AG04450 (cell line): ENCODE measurements around the gene FLACC1. TPM values are rescaled to one million over a fixed set of nuclear protein-coding genes. Genes with fewer than 3 reads are reported as not detected.

Experiments used
- CTCF ChIA-PET: fragments of 300-600, 350-600 bp; formaldehyde crosslinking; extraction: SDS; loops from one replicate; lab custom pipeline; 2022; ENCODE audit warnings: antibody characterized with exemption, inconsistent platforms; lab: Charles Lee
- POLR2A ChIA-PET: fragments of 350-600 bp; formaldehyde crosslinking; extraction: SDS; loops from one replicate; lab custom pipeline; 2021; ENCODE audit warnings: antibody characterized with exemption, inconsistent platforms; lab: Yijun Ruan, JAX
- DNase-seq: peaks from one replicate; pipeline ENCODE4 v3.0.0-alpha.2; 2011; ENCODE audit warnings: low read depth, low spot score
- H3K27ac ChIP-seq: one replicate; pipeline ENCODE4 v1.5.1; 2012; ENCODE audit warnings: low read depth, low read length, control low read depth
- H3K27me3 ChIP-seq: one replicate; pipeline ENCODE4 v1.6.0; 2012; ENCODE audit warnings: low read length; ENCODE audit not compliant: control insufficient read depth, insufficient read depth
- H3K4me3 ChIP-seq: 2 replicates; pipeline ENCODE4 v1.5.1; 2011; ENCODE audit warnings: mild to moderate bottlenecking, low read depth, low read length, control low read depth
- H3K9me3 ChIP-seq: 2 replicates; pipeline ENCODE4 v1.5.1; 2012; ENCODE audit warnings: low read length; ENCODE audit not compliant: control insufficient read depth, insufficient read depth
- polyA plus RNA-seq: library from polyadenylated mRNA; depleted of rRNA; stranded (reverse); fragments of >200 nt; gene quantifications from 2 replicates; pipeline ENCODE4 v1.2.3, GENCODE V29; 2011
- TF ChIP-seq, protein P1 (sequence below): IDR thresholded peaks from 2 replicates; pipeline ENCODE4 v1.5.1; 2011; ENCODE audit warnings: low read depth, low read length, control low read depth, inconsistent platforms

Gene FLACC1
- polyA plus RNA-seq, 1 experiment: 1.1 TPM

DNA sequence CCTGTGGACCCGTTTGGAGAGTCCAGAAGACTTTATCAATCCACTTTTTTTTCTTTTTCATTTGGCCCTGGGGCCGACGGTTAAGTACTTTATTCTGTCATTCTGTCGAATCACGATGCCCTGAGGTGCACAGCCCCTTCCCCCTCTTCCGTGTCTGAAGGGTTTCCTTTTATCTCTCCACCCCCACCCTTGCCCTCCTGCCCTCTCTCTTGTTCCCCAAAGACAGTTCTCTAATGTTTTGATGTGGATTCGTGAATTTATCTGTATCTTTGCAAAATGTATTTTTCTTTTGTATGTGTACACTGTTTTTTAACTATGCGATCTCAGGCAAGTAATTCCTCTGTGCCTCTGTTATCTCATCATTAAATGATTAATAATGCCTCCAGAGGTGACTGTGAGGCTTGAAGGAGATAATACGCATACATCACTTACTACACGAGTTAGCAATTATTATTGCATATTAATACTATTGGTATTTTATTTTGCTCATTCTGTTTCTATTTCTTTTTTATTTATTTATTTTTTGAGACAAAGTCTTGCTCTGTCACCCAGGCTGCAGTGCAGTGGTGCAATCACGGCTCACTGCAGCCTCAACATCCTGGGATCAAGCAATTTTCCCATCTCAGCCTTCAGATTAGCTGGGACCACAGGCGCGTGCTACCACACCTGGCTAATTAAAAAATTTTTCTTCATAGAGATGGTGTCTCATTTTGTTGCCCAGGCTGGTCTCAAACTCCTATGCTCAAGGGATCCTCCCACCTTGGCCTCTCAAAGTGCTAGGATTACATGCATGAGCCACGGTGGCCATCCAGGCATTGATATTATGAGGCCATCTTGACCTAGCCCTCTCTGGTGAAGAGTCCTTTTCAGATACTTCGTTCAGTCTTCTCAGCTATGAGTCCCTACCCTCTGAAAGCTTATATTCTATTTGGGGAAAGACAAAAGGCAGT, 98.2 kb downstream of the FLACC1 start:
- ChIA-PET POLR2A (no interaction called here), CTCF (interaction anchor here (0.6 to 0.7 kb wide), 2 partner anchors 26 to 602 kb away, joined by 3 to 4 read pairs; no protein-coding TSS in a partner anchor)
- Histone ChIP-seq H3K9me3 (0 out of 2 replicates have a peak, but pooled peaks cover 2% of the 10 kb centered on the region), H3K4me3 (peak overlapping the region; percentile 84), H3K27ac (peak overlapping the region; percentile 92), H3K27me3 (no peaks in the 10 kb centered on the region)
- DNase-seq: no peak
- TF ChIP-seq, protein P1, sequence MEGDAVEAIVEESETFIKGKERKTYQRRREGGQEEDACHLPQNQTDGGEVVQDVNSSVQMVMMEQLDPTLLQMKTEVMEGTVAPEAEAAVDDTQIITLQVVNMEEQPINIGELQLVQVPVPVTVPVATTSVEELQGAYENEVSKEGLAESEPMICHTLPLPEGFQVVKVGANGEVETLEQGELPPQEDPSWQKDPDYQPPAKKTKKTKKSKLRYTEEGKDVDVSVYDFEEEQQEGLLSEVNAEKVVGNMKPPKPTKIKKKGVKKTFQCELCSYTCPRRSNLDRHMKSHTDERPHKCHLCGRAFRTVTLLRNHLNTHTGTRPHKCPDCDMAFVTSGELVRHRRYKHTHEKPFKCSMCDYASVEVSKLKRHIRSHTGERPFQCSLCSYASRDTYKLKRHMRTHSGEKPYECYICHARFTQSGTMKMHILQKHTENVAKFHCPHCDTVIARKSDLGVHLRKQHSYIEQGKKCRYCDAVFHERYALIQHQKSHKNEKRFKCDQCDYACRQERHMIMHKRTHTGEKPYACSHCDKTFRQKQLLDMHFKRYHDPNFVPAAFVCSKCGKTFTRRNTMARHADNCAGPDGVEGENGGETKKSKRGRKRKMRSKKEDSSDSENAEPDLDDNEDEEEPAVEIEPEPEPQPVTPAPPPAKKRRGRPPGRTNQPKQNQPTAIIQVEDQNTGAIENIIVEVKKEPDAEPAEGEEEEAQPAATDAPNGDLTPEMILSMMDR: no peak

DNA sequence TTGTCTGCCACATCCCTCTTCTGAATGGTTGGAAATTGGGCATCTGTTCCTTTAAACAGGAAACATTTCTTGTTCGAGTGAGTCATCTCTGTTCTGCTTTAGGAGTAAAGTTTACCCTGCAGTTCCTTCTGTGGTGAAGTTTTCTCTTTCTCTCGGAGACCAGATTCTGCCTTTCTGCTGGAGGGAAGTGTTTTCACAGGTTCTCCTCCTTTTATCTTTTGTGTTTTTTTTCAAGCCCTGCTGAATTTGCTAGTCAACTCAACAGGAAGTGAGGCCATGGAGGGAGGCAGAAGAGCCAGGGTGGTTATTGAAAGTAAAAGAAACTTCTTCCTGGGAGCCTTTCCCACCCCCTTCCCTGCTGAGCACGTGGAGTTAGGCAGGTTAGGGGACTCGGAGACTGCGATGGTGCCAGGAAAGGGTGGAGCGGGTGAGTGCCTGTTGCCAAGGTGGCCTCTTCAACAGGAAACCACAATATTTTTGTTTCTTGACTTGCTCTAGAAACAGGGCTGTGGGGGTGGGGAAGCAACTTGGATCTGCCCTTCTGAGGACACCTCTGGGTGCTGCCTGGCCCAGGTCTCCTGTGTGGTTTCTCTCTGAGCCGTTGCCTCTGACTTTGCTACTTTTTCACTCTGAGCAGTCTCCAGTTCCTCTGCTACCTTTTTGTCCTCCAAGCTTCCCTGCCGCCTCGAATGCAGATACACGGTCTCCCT, 99.0 kb downstream of the FLACC1 start:
- DNase-seq: no peak
- Histone ChIP-seq H3K4me3 (peak overlapping the region; percentile 84), H3K27me3 (no peaks in the 10 kb centered on the region), H3K9me3 (0 out of 2 replicates have a peak, but pooled peaks cover 2% of the 10 kb centered on the region), H3K27ac (peak overlapping the region; percentile 92)
- ChIA-PET POLR2A (no interaction called here), CTCF (interaction anchor here (1.2 kb wide), 1 partner anchor 26 kb away, joined by 3 read pairs; no protein-coding TSS in a partner anchor)
- TF ChIP-seq, protein P1: peak; percentile 31

DNA sequence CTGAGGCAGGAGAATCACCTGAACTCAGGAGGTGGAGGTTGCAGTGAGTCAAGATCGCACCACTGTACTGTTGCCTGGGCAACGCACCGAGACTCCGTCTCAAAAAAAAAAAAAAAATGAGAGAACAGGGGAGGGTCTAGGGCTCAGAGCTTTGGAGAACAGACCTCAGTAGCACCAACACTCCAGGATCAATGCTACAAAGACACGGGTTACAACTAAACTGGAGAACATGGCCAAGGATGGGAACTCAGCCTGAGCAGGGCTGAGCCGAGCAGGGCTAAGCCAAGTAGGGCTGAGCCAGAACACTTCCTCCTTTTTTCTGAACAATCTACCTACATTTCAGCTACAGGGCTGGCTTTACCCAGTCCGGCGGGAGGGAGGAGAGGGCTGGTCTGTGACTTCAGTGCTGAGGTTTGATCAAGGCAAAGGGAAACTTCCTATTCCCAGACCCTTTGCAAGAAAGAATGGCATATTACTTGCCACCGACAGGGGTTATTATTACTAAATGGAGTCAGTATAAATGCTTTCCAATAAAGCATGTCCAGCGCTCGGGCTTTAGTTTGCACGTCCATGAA, 99.7 kb downstream of the FLACC1 start:
- peak overlapping the region; percentile 92 for H3K27ac ChIP-seq
- POLR2A ChIA-PET: no interaction called here
- DNase-seq: no peak
- peak overlapping the region; percentile 84 for H3K4me3 ChIP-seq
- 0 out of 2 replicates have a peak, but pooled peaks cover 2% of the 10 kb centered on the region for H3K9me3 ChIP-seq
- no peaks in the 10 kb centered on the region for H3K27me3 ChIP-seq
- TF ChIP-seq, protein P1: no peak
- CTCF ChIA-PET: interaction anchor here (1.2 kb wide), 1 partner anchor 25 kb away, joined by 3 read pairs; no protein-coding TSS in a partner anchor

DNA sequence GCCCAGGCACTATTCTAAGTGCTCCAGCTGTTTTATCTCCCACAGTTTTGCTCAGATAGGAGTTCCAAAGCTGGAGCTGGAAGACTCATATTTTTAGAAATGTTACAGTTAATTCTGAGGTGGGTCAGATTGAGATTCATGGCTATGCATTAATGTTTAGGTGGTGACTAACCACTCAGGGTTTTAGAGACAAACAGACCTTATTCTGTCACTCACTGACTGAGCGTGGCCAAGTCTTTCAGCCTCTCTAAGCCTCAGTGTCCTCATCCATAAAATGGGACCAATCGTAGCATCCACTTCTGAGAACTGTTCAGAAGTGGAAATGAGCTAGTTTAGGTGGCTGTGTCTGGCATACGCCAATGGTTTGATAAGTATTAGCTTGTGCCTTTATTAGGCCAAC, 101.1 kb downstream of the FLACC1 start:
- CTCF ChIA-PET: interaction anchor here (2.7 kb wide), 1 partner anchor 24 kb away, joined by 9 read pairs; no protein-coding TSS in a partner anchor
- DNase-seq: no peak
- H3K27ac ChIP-seq: no peak overlapping the region
- no peak overlapping the region for H3K4me3 ChIP-seq
- POLR2A ChIA-PET: no interaction called here
- H3K9me3 ChIP-seq: 0 out of 2 replicates have a peak, but pooled peaks cover 2% of the 10 kb centered on the region
- H3K27me3 ChIP-seq: no peaks in the 10 kb centered on the region
- TF ChIP-seq, protein P1: no peak
